CD4-positive, alpha-beta T cell treated with Interleukin-21 for 1 hour (primary cell): Measurements from ENCODE around the gene CMTM8.
A peak's percentile ranks its signal among the peaks of the same experiment; 100 is the strongest.

Experiments
- DNase-seq: peaks from one replicate; pipeline ENCODE4 v3.0.0-alpha.2; 2020

Gene CMTM8

DNA sequence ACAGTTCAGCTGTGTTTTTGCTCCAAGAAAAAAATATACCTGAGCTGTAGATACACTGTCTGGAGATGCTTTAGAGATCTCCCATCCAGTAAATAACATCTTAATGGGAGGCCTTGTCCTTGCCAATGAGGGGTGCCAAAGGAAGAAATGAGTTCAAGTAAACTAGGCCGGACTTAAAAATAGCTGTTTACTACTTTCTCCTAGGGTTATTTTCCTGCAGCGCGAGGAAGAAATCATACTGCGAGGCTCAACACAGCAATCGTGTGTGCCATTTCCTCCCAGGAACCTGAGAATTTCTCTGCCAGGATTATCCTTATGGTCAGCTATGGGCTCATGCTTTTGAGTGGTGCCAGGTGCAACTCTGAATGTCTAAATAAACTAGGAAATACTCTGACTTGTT is 71.9 kb downstream of the CMTM8 start:
- DNase-seq = no peak

DNA sequence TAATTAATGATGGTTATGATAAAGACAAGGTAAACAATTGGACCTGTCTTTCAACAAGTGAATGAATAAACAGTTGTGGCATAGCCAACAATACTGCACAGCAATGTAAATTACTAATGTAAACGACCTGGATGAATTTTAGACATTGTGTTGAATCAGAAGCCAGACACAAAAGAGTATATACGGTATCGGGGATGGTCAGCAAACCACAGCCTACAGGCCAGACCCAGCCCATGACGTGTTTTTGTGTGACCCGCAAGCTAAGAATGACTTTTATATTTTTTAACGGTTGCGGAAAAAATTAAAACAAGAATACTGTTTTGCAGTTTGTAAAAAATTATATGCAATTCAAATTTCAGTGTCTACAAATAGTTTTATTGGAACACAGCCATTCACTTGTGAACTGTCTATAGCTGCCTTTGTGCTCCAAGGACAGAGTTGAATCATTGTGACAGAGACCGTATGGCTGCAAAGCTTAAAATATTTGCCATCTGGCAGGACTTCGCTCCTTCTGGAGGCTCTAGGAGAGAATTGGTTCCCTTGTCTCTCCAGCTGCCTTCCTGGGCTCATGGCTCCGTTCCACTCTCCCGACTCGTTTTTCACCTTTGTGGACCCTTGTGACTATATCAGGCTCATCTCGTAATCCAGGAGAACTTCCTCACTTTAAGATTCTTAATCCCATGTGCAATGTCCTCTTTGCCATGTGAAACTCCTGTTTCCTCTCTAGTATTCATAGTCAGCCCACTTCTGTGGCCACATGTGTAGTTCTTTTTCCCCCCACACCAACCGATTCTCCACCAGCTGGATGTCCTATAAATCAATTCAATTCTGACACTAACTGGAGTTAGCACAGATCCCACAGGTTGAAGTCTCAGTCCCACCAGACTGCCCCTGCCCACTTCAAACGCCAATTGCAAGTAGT is 72.7 kb downstream of the CMTM8 start:
- DNase-seq = no peak

DNA sequence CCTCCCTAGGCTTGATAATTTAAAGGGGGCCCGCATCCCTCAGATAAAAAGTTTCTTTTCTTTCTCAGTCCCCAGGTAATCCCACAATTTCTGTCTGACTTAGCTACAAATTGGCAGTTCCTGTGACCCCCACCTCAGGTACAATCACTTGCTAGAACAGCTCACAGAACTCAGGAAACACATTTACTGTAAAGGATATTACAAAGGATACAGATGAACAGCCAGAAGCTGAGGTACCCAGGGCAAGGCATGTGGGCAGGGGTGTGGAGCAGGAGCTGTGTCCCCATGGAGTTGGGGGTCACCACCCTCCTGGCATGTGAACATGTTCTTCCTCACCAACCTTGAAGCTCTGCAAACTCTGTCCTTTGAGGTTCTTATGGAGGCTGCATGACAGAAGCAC is 73.8 kb downstream of the CMTM8 start:
- no peak for DNase-seq

DNA sequence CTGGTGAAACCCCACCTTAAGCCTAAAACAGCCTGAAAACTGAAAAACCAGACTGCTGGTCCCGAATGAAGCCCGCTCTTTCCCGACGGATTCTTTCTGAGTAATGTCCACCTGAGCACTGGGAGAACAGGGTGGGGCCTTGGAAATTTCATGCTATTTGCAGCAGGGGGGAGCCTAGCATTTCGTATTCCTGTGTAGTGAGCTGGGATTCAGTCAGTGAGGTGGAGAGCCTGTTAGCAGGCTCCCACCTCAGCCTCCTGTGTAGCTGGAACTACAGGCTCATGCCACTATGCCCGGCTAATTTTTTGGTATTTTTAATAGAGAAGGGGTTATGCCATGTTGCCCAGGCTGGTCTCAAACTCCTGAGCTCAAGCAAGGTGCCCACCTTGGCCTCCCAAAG is 74.7 kb downstream of the CMTM8 start:
- DNase-seq = no peak

DNA sequence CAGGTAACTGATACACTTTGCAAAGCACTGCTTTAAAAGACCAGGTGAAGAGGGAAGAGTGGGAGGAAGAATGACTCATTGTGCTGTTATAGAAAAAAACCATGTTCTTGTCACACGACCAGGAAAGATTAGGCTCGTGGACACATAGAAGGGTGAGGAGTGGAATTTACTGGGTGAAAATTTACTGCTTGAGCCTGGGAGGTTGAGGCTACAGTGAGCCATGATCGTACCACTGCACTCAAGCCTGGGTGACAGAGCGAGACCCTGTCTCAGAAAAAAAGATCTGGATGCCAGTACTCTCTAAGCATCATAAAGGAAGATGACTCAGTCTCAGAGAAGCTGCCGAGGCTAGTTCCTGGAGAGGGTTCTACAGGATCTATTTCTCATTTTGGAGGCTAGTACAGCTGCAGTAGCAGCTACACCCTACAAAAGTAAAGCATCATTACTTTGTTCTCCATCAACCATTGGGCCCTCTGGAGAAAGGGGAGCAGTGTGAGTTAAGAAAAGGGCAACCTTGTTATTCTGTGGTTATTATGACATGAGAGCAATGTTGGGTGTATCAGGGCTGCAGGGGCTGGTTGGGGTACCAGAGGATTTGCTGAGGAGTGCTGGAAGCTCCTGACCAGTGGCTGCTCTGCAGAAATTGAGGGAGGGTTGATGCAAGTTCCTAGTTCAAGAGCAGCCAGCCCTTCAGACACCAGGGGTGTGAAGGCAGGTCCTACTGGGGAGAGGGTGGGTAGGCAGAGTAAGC is 75.4 kb downstream of the CMTM8 start:
- no peak for DNase-seq

DNA sequence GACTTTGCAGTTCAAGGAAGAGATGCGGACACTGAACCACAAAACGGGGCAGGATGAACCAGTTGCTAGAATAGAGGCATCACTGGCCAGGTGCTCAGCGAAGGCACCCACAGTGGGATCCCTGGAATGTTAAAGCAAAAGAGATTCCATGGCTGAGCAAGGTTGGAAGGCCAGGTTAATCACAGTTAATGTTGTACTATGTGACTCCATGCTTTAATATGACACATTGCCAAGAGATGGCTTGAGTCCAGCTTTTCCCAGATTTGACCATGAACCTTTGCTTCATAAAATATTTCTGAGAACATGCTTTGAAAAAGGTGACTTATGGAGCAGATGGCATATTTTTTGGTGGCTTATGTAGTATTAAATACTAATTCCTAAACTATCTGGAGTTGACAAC is 77.0 kb downstream of the CMTM8 start:
- DNase-seq = no peak

DNA sequence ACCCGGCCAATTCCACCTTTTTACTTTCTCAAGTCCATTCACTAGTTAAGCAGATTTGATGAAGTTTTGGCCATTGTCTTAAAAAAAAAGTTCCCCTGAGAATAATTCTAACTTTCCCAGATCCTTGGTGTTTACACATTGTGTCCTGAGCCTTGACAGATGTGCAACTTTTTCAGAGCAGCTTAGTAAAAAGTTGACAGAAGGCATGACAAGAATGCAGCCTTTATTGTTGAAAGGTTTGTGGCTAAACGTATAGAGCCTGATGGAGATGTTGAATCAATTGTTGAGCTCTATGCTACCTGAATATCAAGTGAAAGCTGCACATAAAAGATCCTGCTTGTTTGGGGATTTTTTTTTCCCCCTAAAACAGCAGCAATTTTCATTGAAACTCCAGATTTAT is 77.8 kb downstream of the CMTM8 start:
- no peak for DNase-seq

DNA sequence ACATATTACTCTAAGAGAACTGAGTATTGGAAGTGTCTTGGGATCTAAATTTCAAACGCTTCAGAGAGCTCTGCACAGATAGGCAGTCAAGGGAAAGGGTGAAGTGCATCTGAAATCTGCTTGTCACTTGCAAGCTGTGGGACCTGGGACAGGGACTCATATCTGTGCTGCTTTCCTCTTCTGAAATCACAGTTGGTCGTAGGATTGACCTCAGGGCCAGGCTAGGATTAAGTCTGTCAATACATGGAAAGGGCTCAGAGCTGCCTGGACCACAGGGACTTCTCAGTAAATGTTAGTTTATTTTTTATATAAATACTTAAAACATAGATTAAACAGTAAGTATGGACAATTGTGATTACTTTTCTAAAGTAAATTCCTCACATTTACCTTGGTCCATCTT is 78.5 kb downstream of the CMTM8 start:
- DNase-seq = no peak

DNA sequence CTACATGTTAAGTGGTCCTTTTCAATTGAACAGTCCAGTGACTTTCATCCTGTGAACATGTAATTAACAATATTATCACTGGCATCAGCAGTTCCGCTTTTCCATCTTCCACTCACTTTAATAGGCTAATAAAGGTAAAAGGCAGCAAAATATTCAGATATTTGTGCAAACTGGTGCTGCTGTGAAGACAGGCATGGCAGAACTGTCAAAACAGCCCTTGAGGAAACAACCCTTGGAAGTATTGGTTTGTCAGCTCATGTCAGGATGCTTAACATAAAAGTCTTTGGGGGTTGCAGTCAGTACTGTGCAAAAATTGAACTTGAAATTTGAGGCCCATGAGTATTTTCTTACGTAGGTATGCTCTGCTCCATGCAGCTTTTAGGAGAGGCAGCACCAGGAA is 81.1 kb downstream of the CMTM8 start:
- no peak for DNase-seq

DNA sequence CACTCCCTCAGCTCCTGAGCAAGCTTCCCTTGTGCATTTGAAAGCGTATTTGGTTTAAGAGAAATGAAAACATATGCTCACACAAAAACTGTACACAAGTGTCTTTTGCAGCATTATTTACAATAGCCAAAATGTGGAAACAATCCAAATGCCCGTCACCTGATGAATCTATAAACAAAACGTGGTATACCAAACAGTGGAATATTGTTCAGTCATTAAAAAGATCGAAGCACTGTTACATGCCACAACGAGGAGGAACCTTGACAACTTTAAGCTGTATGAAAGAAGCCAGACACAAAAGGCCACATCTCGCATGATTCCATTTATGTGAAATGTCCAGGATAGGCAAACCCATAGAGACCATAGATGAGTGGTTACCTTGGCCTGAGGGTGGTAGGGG is 81.6 kb downstream of the CMTM8 start:
- DNase-seq = no peak

DNA sequence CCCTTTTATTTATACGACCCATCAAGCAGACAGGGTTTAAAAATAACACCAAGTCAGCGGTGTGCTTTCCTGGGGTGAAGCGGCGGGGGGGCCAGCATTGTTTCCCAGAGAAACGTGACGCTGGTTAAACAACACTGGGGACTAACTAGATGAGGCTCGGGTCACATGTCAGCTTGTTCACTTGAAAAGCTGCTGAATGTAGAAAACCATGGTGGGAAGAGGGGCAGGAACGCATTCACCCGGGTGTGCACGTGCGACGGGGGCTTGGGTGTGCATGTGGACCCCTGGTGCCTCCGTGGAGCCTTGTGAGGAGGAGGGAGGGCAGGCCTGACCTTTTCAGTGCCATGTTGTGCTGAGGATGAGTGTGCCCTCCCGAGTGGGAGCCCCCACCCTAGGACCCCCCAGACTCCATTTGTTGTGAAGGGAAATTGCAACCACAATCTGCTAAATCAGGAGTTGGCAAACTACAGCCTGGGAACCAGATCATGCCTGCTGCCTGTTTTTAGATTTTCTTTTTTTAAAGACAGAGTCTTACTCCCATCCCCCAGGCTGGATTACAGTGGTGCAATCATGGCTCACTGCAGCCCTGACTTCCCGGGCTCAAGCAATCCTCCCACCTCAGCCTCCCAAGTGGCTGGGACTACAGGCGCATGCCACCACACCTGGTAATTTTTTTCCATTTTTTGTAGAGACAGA is 82.8 kb downstream of the CMTM8 start:
- DNase-seq = no peak

DNA sequence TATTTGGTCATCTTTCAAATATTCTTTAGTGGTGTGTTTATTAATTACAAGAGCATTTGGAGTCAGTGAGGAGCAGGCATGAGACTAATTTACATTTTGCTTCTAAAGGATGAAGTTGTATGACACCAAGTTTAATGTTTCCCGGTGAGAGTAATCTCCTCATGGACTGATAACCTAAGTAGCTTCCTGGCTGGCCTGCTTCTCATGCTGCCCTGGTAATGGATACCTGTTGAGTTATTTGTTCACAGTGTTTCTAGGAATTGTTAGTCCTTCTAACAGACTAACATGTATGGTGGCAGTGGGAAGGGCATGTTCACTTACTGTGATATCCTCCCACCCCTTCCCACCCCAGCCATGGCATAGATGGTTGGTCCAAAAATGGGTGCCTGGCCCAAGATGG is 83.8 kb downstream of the CMTM8 start:
- DNase-seq = no peak

DNA sequence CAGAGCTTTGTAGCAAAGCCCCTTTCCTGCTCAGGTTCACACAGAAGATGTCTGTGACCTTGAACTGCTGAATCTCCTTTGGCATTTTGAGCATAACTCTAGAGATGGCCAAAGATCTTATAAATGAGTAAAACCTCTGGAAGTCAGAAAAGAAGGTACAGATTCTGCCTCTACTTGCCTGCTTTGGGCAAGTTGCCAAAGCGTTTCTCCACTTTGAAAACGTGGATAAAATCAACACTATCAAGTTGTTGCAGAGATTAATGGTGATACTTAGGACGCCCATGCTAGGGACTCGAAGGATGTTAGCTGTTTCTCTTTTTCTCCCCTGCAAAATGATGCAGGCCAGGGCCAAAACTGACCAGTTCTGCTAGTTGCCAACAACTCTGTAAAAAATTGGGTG is 85.1 kb downstream of the CMTM8 start:
- no peak for DNase-seq

DNA sequence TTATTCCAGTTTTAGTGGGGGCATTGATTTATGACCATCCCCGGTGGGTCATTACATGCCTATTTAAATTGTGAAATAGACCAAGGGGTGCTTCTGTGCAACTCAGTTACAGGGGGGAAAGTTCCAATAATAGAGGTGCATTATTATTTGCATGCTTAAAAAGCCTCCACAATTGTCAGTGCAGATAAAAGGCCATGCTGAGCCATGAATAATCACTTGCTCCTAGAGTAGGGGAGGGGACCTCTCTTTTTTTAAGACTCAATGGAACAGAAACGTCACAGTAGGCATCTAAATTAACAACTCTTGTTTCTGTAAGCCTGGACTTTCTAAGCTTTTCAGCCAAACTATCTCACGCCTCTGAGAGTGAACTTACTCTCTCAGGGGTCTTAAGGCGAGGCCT is 86.7 kb downstream of the CMTM8 start:
- DNase-seq = no peak

DNA sequence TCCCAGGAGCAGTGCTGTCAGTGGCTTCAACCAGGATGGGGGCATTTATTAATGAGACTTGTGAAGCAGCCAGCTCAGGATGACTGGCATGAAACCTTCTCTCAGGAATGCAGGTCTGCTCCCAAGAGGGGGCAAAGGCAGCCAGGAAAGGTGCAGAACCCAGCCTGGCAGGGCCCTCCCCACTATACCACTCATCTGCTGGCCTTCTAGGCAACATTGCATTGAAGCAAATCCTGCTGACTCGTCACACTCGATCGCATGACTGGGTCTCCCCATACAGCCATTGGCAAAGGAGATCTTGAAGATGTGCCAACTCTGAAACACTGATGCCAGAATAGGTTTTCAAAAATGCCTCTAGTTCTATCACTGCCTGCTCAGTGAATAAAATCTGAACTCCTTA is 87.4 kb downstream of the CMTM8 start:
- DNase-seq = no peak

DNA sequence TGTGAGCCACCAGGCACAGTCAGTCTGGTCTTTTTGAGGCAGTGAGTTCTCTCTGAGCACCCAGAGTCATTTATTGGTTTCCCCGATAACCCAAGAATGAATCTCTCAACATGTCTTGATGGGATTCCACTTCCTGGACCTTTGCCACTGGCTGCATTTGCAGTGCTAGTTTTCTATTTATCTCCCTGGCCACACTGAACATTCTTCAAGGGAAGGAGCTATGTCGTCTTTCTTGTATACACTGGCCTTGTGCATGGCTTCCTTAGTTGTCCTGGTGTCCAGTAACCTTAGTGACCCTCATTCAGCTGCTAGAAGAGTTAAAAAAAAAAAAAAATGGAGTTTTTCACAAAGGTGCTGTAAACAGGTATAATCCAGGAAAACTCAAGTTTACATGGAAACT is 88.3 kb downstream of the CMTM8 start:
- DNase-seq = no peak

DNA sequence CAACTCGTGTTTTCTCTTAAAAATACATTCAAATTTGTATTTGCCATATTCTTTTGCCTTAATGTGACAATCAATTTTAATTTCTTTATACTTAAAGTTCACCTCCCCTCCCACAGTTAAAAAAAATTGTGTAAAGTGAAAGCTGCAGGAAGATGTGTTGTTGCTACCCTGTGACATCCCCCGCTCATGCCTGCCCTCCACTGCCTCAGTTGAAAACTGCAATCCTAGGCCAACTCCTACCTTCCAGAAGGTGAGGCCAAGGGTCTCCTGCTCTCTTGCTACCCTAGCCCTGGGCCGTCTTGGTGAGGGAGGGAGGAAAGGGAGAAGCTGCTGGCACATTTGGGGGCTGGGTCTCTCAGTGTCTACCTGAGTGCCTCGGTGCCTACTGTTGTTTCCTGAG is 96.2 kb downstream of the CMTM8 start:
- peak; percentile 62 for DNase-seq

DNA sequence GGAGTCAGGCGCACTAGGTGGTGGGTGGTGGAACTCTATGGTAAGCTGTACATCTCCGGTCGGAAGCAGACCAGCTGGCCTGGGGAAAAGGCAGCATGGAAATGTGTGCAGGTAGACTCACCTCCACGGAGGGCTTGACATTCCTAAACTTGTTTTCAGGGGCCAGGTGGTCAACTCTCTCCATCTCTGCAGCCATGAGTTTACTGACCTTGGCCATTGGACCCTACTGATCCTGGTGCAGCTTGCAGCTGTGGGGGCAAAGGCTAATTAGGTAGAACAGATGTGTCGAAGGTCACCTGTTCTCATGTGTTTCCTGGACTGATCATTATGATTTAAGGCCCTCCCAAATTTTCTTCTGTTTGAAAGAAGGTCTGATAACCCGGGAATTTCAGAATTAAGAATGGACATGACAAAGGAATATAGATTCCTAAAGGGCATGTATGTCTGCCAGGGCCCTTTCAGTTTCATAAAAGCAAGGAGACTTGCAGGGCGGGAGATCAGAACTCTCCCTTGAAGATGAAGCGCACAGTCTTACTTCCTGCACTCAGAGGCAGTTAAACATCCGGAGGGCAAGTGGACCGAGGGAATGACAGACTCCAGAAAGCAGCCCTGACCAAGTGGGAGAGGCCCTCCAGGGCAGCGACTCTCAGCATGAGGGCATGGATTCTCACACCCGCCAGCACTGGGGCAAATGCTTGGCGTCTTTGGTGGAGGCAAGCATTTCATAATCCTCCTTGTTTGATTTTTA is 97.1 kb downstream of the CMTM8 start:
- DNase-seq = peak; percentile 12

DNA sequence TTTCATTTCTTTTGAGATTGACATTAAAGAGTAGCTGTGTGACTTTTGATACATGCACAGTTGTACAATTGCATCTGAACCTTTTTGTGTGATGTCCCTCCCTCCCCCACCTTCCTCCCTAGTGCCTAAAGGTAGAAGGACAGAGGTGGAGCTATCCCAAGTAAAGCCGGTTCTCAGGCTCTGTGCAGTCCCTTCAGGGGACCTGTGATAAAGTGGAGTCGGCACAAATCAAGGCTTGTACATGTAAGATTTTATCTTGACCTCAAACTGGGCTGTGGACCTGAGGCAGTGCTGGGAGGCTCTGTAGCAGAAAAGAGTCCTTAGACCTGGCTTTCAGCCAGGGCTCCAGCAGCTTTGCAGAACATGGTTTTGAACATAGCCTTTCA is 97.6 kb downstream of the CMTM8 start:
- DNase-seq = no peak

DNA sequence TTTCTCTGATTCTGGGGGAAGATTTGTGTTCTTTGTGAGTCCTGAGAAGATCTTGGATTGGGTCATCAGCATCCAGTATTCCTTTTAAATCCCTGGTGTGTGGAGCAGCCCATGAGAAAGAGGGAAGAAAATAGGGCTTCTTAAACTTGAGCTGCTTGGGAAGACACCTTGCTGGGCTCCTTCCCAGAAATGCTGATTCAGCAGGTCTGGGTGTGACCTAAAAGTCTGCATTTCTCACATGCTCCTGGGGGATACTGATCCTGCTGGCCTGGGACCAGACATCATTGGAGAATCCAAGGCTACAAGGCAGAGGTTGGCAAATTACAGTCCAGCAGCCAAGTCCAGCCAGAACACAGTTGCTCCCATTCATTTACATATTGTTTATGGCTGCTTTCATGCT is 99.0 kb downstream of the CMTM8 start:
- no peak for DNase-seq

DNA sequence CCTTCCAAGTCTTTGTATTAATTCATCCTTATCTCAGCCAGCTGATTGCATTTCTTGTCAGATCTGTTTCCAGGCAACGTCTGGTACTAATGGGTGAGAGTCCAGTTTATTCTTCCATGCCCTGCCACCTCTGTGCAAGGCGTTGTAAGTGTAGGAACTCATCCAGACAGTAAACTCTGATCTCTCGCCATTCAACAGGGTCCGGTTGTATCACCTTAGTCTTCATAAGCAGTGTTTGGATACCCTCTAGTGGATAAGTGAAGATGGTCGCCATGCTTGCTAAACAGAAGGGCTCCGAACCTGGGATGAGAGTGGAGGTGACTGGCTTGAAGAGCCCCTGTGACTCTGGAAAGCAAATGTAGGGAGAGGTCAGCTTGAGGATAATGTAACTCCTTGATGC is 101.6 kb downstream of the CMTM8 start:
- peak; percentile 63 for DNase-seq

DNA sequence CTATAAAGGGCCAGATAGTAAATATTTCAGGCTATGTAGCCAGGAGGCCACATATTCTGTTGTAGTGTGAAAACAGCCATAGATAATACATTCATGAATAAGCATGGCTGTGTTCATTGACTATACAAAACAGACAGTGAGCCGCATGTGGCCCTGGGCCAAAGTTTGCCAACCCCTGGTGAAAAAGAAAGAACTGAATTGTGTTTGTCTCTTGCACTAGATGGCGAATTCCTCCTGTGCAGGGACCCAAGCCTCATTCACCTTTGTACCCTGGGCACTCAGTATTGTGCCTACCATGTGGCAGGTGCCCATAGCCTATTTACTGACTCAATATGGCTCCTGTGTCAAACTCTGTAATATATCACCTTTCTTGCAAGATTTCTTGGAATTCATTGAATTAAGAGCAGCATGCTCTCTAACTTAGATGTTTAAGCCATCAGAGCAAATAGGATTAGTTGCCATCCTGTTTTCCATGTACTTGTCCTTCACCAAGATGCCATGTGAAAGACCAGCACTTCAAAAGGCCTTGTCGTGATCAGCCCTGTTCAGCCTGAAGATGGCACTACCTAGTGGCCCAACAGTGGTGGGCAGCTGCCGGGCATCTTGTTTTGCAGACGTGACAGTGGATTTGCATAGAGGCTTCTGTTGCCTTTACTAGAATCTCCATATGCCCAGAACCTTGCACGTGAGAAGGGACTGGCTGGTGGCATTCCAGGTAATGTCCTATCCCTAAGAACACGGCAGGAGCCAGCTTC is 102.3 kb downstream of the CMTM8 start:
- no peak for DNase-seq
